HEK293T (cell line): ENCODE data around the gene PID1.

ENCODE experiments used
- CTCF ChIA-PET: fragments of 350-600 bp; formaldehyde crosslinking; extraction: SDS; loops from one replicate; lab custom pipeline; 2021; ENCODE audit warnings: antibody characterized with exemption, inconsistent platforms; lab: Yijun Ruan, JAX
- POLR2A ChIA-PET: fragments of 350-600 bp; formaldehyde crosslinking; extraction: SDS; loops from one replicate; lab custom pipeline; 2020; ENCODE audit warnings: antibody characterized with exemption, inconsistent platforms; lab: Yijun Ruan, JAX
- DNase-seq: peaks from one replicate; pipeline ENCODE4 v3.0.0; 2012; ENCODE audit warnings: mixed read lengths; ENCODE audit errors: extremely low spot score
- ARNT ChIP-seq: fragments of 450-650 bp; IDR thresholded peaks from 2 replicates; pipeline ENCODE4 v1.6.1; 2017; ENCODE audit warnings: mild to moderate bottlenecking
- BHLHE40 ChIP-seq: fragments of 450-650 bp; IDR thresholded peaks from 2 replicates; pipeline ENCODE4 v1.6.1; 2016; ENCODE audit warnings: mild to moderate bottlenecking, moderate library complexity, borderline replicate concordance
- CTBP1 ChIP-seq: fragments of 450-650 bp; IDR thresholded peaks from 2 replicates; pipeline ENCODE4 v1.6.1; 2016; ENCODE audit warnings: borderline replicate concordance
- ELF4 ChIP-seq: fragments of 450-650 bp; IDR thresholded peaks from 2 replicates; pipeline ENCODE4 v1.6.1; 2017; ENCODE audit warnings: antibody characterized with exemption
- FOXA1 ChIP-seq: fragments of 450-650 bp; IDR thresholded peaks from 2 replicates; pipeline ENCODE4 v1.6.1; 2016; ENCODE audit warnings: mild to moderate bottlenecking
- FOXK2 ChIP-seq: fragments of 450-650 bp; IDR thresholded peaks from 2 replicates; pipeline ENCODE4 v1.6.1; 2016; ENCODE audit warnings: mild to moderate bottlenecking
- FOXM1 ChIP-seq: fragments of 450-650 bp; IDR thresholded peaks from 2 replicates; pipeline ENCODE4 v1.6.1; 2017; ENCODE audit warnings: mild to moderate bottlenecking, borderline replicate concordance
- HDGF ChIP-seq: fragments of 450-650 bp; IDR thresholded peaks from 2 replicates; pipeline ENCODE4 v1.6.1; 2017; ENCODE audit warnings: antibody characterized with exemption, borderline replicate concordance
- L3MBTL2 ChIP-seq: fragments of 450-650 bp; conservative IDR thresholded peaks from 2 replicates; pipeline ENCODE4 v1.6.1; 2016; ENCODE audit warnings: mild to moderate bottlenecking
- LEF1 ChIP-seq: fragments of 450-650 bp; IDR thresholded peaks from 2 replicates; pipeline ENCODE4 v1.6.1; 2017; ENCODE audit warnings: mild to moderate bottlenecking, borderline replicate concordance
- NFRKB ChIP-seq: fragments of 450-650 bp; IDR thresholded peaks from 2 replicates; pipeline ENCODE4 v1.6.1; 2016; ENCODE audit warnings: mild to moderate bottlenecking, moderate library complexity
- SP1 ChIP-seq: fragments of 450-650 bp; IDR thresholded peaks from 2 replicates; pipeline ENCODE4 v1.6.1; 2017
- SUZ12 ChIP-seq: fragments of 450-650 bp; IDR thresholded peaks from 2 replicates; pipeline ENCODE4 v1.6.1; 2016; ENCODE audit warnings: mild to moderate bottlenecking
- TARDBP ChIP-seq: fragments of 450-650 bp; IDR thresholded peaks from 2 replicates; pipeline ENCODE4 v1.6.1; 2016
- ZNF384 ChIP-seq: fragments of 450-650 bp; IDR thresholded peaks from 2 replicates; pipeline ENCODE4 v1.6.1; 2016
- TF ChIP-seq, protein P1 (sequence below): fragments of 450-650 bp; IDR thresholded peaks from 2 replicates; pipeline ENCODE4 v1.6.1; 2016

PID1 gene

GRCh38 chr2:229268626-229269025 is 2.5 kb downstream of the PID1 start:
- DNase-seq: no peak
- TF ChIP-seq ARNT (no peak), TARDBP (no peak), BHLHE40 (no peak), ELF4 (no peak), L3MBTL2 (no peak), NFRKB (no peak), ZNF384 (no peak), SP1 (no peak), CTBP1 (no peak), FOXA1 (no peak)
- CTCF ChIA-PET: no interaction called here
- POLR2A ChIA-PET: no interaction called here

- no peak for DNase-seq
- no peak for TF ChIP-seq SP1
- TF ChIP-seq, protein P1, sequence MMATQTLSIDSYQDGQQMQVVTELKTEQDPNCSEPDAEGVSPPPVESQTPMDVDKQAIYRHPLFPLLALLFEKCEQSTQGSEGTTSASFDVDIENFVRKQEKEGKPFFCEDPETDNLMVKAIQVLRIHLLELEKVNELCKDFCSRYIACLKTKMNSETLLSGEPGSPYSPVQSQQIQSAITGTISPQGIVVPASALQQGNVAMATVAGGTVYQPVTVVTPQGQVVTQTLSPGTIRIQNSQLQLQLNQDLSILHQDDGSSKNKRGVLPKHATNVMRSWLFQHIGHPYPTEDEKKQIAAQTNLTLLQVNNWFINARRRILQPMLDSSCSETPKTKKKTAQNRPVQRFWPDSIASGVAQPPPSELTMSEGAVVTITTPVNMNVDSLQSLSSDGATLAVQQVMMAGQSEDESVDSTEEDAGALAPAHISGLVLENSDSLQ: no peak
- no peak for TF ChIP-seq HDGF
- TF ChIP-seq SUZ12: no peak
- no peak for TF ChIP-seq BHLHE40
- no peak for TF ChIP-seq NFRKB
- no peak for TF ChIP-seq ARNT
- TF ChIP-seq TARDBP: no peak
- TF ChIP-seq L3MBTL2: no peak
- TF ChIP-seq ELF4: no peak
- ChIA-PET POLR2A (no interaction called here), CTCF (no interaction called here)
Measured at GRCh38 chr2:229267080-229267479, 4.0 kb downstream of the PID1 start.

DNA sequence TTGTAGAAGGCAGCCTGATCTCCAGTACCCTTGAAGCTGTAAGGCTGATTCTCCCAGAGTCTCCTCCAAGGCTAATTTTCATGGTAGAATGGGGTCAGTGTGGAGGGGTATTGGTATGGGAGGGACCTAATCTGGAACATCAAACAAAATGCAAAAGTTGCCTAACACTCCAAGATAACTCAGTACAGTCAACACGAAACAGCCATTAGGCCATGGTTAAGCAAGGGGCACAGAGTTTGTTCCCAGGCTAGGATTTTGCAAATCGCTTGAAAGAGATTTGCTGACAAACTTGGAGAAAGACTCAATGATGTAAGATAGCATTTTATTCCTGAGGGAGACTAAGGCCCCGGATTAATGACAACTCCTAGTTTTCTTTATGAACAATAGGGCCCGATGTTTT is 5.4 kb downstream of the PID1 start:
- ChIA-PET CTCF (interaction anchor here (0.7 kb wide), 1 partner anchor 979 kb away, joined by 3 read pairs; no protein-coding TSS in a partner anchor), POLR2A (no interaction called here)
- no peak for DNase-seq
- TF ChIP-seq TARDBP: no peak
- TF ChIP-seq HDGF: no peak
- TF ChIP-seq FOXK2: no peak

GRCh38 chr2:229261599-229261998 is 9.5 kb downstream of the PID1 start:
- CTCF ChIA-PET: no interaction called here
- TF ChIP-seq FOXK2 (no peak), FOXM1 (no peak), NFRKB (no peak), L3MBTL2 (no peak), ELF4 (no peak), LEF1 (no peak), FOXA1 (no peak), BHLHE40 (no peak), CTBP1 (no peak)
- TF ChIP-seq, protein P1: no peak
- POLR2A ChIA-PET: no interaction called here

DNA sequence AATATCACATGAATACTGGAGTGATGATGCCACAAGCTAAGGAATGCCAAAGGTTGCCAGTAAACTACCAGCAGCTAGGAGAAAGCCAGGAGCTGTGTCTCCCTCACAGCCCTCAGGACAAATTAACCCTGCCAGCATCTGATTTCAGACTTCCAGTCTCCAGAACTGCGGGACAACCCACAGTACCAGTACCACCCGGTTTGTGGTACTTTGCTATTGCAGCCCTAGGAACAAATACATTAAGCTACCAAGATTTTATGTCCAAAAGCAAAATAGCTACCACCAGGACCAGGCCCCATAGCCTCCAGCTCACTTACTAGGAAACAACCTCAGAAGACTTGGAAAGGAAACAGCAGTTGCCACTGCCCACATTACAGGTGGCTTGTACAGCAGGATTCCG is 10.0 kb downstream of the PID1 start:
- DNase-seq: no peak
- POLR2A ChIA-PET: no interaction called here
- no peak for TF ChIP-seq FOXM1
- CTCF ChIA-PET: no interaction called here

More at GRCh38 chr2:229261599-229261998, 9.5 kb downstream of the PID1 start:
- no peak for DNase-seq

- CTCF ChIA-PET: no interaction called here
- TF ChIP-seq TARDBP (no peak), CTBP1 (no peak), HDGF (no peak), SUZ12 (no peak), ELF4 (no peak), L3MBTL2 (no peak), FOXA1 (no peak), FOXM1 (no peak), ZNF384 (no peak), BHLHE40 (no peak), FOXK2 (no peak), LEF1 (no peak)
- no peak for DNase-seq
- POLR2A ChIA-PET: no interaction called here
Measured at GRCh38 chr2:229257985-229258384, 13.1 kb downstream of the PID1 start.

- DNase-seq: no peak
- ChIA-PET CTCF (no interaction called here), POLR2A (no interaction called here)
- TF ChIP-seq HDGF (no peak), L3MBTL2 (no peak), FOXK2 (no peak), ELF4 (no peak), FOXA1 (no peak), SP1 (no peak), SUZ12 (no peak), FOXM1 (no peak), TARDBP (no peak), ZNF384 (no peak), NFRKB (no peak), ARNT (no peak), BHLHE40 (no peak), CTBP1 (no peak), LEF1 (no peak)
- TF ChIP-seq, protein P1: no peak
Measured at GRCh38 chr2:229256376-229256775, 14.7 kb downstream of the PID1 start.
